Activated CD8-positive, alpha-beta memory T cell treated with anti-CD3 and anti-CD28 coated beads, Interleukin-2, amount 50 U/mL, for 4 hours (primary cell): Measurements from ENCODE around the gene MAP3K8.

ENCODE experiments used
- DNase-seq: peaks from one replicate; pipeline ENCODE4 v3.0.0-alpha.2; 2020

The MAP3K8 gene

DNA sequence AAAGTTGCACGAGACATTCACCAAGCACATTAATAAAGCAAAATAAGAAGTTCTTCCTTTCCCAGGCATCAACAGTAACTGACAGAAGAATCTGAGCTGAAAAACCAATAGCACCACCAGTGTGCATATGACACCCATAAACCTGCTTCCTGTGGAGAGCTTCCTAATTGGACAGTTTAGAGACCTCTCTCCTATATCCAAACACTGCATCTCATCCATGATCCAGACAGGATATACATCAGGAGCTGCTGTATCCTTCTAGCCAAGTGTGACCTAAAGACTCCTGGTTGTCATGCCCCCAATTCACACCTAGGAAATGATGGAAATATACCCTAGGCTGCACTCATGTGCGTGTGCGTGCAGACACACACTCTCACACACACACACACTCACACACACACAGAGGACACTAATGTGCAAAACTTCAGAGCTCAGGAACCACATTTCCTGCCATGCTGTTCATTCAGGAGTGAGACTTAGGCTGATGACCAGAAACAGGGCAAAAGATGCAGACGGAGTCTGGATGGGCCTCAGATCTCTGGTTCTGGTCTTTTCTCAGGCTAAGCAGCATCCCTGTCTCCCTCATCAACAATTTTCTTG lies 58.0 kb downstream of the MAP3K8 start:
- DNase-seq: no peak

GRCh38 chr10:30493609-30494530 lies 59.9 kb downstream of the MAP3K8 start:
- DNase-seq: no peak

DNA sequence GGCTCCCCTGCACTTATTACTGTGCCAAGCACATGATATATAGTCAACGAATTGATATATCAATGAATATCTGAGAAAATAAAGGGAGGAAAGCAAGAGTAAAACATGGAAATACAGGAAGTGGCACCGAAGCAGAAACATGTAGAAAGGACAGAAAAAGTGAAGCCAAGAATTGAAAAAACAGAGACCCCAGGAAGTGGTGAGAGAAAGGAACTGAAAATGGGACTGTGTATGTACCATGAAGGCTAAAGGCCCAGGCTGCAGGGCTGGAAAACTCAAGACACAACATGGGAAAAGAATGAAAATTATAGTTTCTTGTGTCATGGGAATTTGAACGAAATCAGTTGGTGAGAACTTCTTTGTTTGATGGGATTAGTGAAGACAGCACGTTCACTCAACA lies 60.6 kb downstream of the MAP3K8 start:
- DNase-seq: no peak

DNA sequence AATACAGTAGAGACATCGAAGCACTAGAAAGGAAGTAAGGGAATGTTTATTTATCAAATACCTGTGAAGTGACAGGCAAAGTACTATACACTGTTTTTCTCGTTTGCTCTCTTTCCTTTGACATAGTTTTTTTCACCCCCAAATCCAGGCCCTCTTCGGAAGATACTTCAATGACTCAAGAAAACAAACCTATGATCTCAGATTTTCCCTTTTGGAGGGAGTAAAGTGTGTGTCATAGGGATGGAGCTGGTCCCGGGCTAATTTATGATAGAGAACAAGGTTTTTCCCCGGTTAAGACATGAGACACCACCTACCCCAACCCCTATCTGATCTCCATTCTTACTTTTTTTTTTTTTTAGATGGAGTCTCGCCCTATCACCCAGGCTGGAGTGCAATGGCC lies 61.7 kb downstream of the MAP3K8 start:
- no peak for DNase-seq

- no peak for DNase-seq
Measured at GRCh38 chr10:30499816-30500215, 65.8 kb downstream of the MAP3K8 start.

GRCh38 chr10:30500534-30500933 lies 66.5 kb downstream of the MAP3K8 start:
- no peak for DNase-seq

- DNase-seq: no peak
Measured at GRCh38 chr10:30500963-30501504, 67.0 kb downstream of the MAP3K8 start.

GRCh38 chr10:30502266-30503060 lies 68.5 kb downstream of the MAP3K8 start:
- peak; percentile 26 for DNase-seq

GRCh38 chr10:30503700-30504266 lies 69.8 kb downstream of the MAP3K8 start:
- DNase-seq: no peak

GRCh38 chr10:30505543-30506298 lies 71.7 kb downstream of the MAP3K8 start:
- no peak for DNase-seq

- no peak for DNase-seq
Measured at GRCh38 chr10:30509508-30509907, 75.5 kb downstream of the MAP3K8 start.

DNA sequence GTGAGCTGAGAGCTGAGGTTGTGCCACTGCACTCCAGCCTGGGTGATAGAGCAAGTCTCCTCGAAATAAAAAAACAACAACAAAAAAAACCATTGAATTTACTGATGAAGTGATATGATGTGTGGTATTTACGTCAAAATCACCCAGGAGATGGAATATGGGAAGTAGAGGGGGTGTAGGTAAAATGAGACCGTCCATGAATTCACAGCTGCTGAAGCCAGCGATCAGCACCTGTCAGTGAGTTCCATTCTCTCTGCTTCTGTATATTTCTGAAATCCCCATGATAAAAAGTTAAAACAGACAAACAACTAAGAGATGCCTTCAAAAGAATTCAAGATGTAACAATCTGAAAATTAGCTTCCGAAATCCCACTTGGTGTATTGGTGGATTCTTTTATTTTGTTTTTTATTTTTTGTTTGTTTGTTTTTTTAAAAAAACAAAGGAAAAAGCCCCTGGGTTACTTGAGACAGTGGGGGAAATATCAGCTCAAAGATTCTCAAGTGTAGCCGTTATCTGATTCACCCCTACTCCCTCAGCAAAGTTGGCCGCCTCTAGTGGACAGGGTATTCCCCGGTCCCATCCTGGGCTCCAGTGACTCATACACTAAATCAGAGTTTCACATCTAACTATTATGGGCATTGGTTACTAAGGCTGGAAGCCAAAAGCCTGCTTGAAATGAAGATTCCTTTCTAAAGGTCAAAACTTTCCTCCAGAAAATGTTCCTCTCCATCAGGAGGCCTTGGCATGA lies 76.4 kb downstream of the MAP3K8 start:
- DNase-seq: peak; percentile 26

DNA sequence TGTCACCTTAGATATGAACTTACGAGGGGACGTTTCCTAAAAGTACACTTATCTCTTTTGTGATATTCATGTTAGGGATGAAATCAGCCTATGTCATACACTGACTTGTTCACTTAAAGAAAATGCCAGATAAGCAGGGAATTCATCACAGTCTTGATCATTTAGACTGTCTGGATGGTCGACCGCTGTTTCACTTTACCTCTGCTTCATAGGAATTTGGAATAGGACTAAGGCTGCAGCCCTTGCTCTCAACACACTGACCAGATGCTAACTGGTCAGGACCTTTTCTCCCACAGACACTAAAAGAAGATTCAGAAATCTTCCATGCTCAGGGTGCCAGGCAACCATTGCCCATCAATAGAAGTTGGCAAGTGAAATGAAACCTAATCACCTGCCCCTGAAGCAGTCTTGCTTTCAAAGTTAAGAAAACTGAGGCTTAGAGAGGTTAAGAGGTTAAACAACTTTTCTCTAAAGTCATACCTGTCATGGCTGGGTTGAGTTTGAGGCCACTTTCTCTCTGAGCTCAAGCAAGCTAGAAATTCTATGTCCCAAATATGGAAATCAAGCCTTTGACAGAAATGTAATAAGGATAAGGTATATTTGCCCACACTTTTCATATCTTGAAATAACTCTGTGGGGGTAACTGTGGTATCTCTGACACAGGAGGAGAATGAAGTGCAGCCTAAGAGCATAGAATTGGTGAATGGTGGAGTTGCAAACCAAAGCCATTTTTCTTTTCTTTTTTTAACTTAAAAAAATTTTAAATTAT lies 77.1 kb downstream of the MAP3K8 start:
- DNase-seq: no peak
